ENCODE data around the gene SMIM10L2A. TPM values are rescaled to one million over a fixed set of nuclear protein-coding genes. Genes with fewer than 3 reads are reported as not detected.
"Not testable (repeated sequence)": the region's sequence is repeated elsewhere in the genome, so short reads cannot be mapped to it uniquely, and the experiment has no call there.

SMIM10L2A gene
- total RNA-seq, 1 donor from 2014 or later, result 1.4 TPM

- DNase-seq, result no peak
These were observed 33.1 kb downstream of the SMIM10L2A start for GRCh38 chrX:135454816-135455215.

- DNase-seq, result not testable (repeated sequence)
These were observed 40.0 kb downstream of the SMIM10L2A start for GRCh38 chrX:135461756-135462155.

- DNase-seq, result no peak
These were observed 42.2 kb downstream of the SMIM10L2A start for GRCh38 chrX:135463937-135464336.

- DNase-seq, result no peak
These were observed 54.6 kb downstream of the SMIM10L2A start for GRCh38 chrX:135476378-135476777.

GRCh38 chrX:135477576-135477975 lies 55.8 kb downstream of the SMIM10L2A start:
- peak; percentile 86 for DNase-seq

Small RNA genes lying within 50 kb of the gene (small RNA-seq; reads per million reads assigned to genes)
- not detected for gene RNA5SP515 (ENCODE audit: low replicate concordance)

Other genes starting within 250 kb of the SMIM10L2A start
- gene ETDA, start 169.9 kb upstream of the SMIM10L2A start, total RNA-seq, result not detected
- not detected for gene ETDC, start 112.5 kb upstream of the SMIM10L2A start, total RNA-seq
- 11.8 TPM for gene ZNF75D, start 77.8 kb upstream of the SMIM10L2A start, total RNA-seq
- gene ZNF449, start 77.1 kb upstream of the SMIM10L2A start, total RNA-seq, result 24.2 TPM
- gene INTS6L, start 98.7 kb downstream of the SMIM10L2A start, total RNA-seq, result 14.7 TPM

Data from tongue (tissue), 3 donors.